GM23248 (cell line): ENCODE measurements around the gene NAT14. TPM values are rescaled to one million over a fixed set of nuclear protein-coding genes. Genes with fewer than 3 reads are reported as not detected.

Source experiments
- DNase-seq: peaks from one replicate; pipeline ENCODE4 v3.0.0-alpha.2; 2015
- H2AFZ ChIP-seq: fragments of 200-600 bp; sonication (generic); 2 replicates; pipeline ENCODE4 v1.6.1; 2016; ENCODE audit warnings: antibody characterized with exemption
- H3F3A ChIP-seq: fragments of 200-600 bp; sonication (generic); 2 replicates; pipeline ENCODE4 v1.6.1; 2016; ENCODE audit warnings: mild to moderate bottlenecking, antibody characterized with exemption, mixed run types; ENCODE audit not compliant: insufficient read depth
- H3K27ac ChIP-seq: fragments of 200-600 bp; sonication (generic); 2 replicates; pipeline ENCODE4 v1.5.1; 2016; ENCODE audit warnings: mild to moderate bottlenecking
- H3K27me3 ChIP-seq: fragments of 200-600 bp; sonication (generic); replicated peaks from 2 replicates; pipeline ENCODE4 v1.6.1; 2016; ENCODE audit warnings: mild to moderate bottlenecking; ENCODE audit not compliant: insufficient read depth
- H3K36me3 ChIP-seq: fragments of 200-600 bp; sonication (generic); 2 replicates; pipeline ENCODE4 v1.6.1; 2016; ENCODE audit warnings: low read depth, mild to moderate bottlenecking
- H3K4me1 ChIP-seq: fragments of 200-600 bp; sonication (generic); 2 replicates; pipeline ENCODE4 v1.6.1; 2016; ENCODE audit warnings: mild to moderate bottlenecking; ENCODE audit not compliant: insufficient read depth
- H3K4me2 ChIP-seq: fragments of 200-600 bp; sonication (generic); one replicate; pipeline ENCODE4 v1.6.1; 2016; ENCODE audit warnings: mild to moderate bottlenecking; ENCODE audit not compliant: unreplicated experiment
- H3K4me3 ChIP-seq: fragments of 200-600 bp; sonication (generic); 2 replicates; pipeline ENCODE4 v1.5.1; 2016; ENCODE audit warnings: mild to moderate bottlenecking
- H3K79me2 ChIP-seq: fragments of 200-600 bp; sonication (generic); 2 replicates; pipeline ENCODE4 v1.6.1; 2016; ENCODE audit warnings: mild to moderate bottlenecking; ENCODE audit not compliant: insufficient read depth
- H3K9ac ChIP-seq: fragments of 200-600 bp; sonication (generic); 2 replicates; pipeline ENCODE4 v1.6.1; 2016; ENCODE audit warnings: mild to moderate bottlenecking
- H3K9me2 ChIP-seq: fragments of 200-600 bp; sonication (generic); 2 replicates; pipeline ENCODE4 v1.6.1; 2016; ENCODE audit warnings: mixed run types, mild to moderate bottlenecking, moderate library complexity; ENCODE audit not compliant: insufficient read depth
- H3K9me3 ChIP-seq: fragments of 200-600 bp; sonication (generic); one replicate; pipeline ENCODE4 v1.6.1; 2017; ENCODE audit warnings: low read depth
- H4K20me1 ChIP-seq: fragments of 200-600 bp; sonication (generic); 2 replicates; pipeline ENCODE4 v1.6.0; 2016; ENCODE audit not compliant: insufficient read depth
- EZH2 ChIP-seq: fragments of 200-600 bp; sonication (generic); IDR thresholded peaks from 2 replicates; pipeline ENCODE4 v1.6.1; 2018; ENCODE audit warnings: antibody characterized with exemption, mild to moderate bottlenecking; ENCODE audit not compliant: insufficient read depth, poor library complexity, severe bottlenecking
- EZH2phosphoT487 ChIP-seq: fragments of 200-600 bp; sonication (generic); IDR thresholded peaks from 2 replicates; pipeline ENCODE4 v1.6.1; 2018; ENCODE audit warnings: antibody characterized with exemption, moderate library complexity, mild to moderate bottlenecking, low read depth; ENCODE audit not compliant: insufficient read depth
- WGBS, 2 experiments: methylation state at CpG; one replicate each; pipeline ENCODE4 v1.1.6; 2015 to 2017; ENCODE audit warnings: low lambda C conversion rate in 2 of 2, low coverage in 1 of 2; ENCODE audit errors: missing lambda C conversion rate in 2 of 2; 5-methylcytosine and 5-hydroxymethylcytosine counted together
- in situ Hi-C: fragments of 300-500 bp; cut with MboI; formaldehyde crosslinking; loops from 2 replicates; pipeline ENCODE4 v1.15.0; 2020
- polyA plus RNA-seq: library from polyadenylated mRNA; unstranded; fragments of >200 nt; fragmentation: Nextera tagmentation; extraction: Ambion mirVana; gene quantifications from 2 replicates; pipeline ENCODE4 v1.2.1, GENCODE V29; 2016
- total RNA-seq: library from RNA; depleted of rRNA; stranded (reverse); fragments of >200 nt; shearing (Covaris generic); gene quantifications from 2 replicates; pipeline ENCODE4 v1.2.3, GENCODE V29; 2014

NAT14 gene
- total and polyA plus RNA-seq, 2 experiments from 2014 or later: 12.0 to 13.4 TPM

DNA sequence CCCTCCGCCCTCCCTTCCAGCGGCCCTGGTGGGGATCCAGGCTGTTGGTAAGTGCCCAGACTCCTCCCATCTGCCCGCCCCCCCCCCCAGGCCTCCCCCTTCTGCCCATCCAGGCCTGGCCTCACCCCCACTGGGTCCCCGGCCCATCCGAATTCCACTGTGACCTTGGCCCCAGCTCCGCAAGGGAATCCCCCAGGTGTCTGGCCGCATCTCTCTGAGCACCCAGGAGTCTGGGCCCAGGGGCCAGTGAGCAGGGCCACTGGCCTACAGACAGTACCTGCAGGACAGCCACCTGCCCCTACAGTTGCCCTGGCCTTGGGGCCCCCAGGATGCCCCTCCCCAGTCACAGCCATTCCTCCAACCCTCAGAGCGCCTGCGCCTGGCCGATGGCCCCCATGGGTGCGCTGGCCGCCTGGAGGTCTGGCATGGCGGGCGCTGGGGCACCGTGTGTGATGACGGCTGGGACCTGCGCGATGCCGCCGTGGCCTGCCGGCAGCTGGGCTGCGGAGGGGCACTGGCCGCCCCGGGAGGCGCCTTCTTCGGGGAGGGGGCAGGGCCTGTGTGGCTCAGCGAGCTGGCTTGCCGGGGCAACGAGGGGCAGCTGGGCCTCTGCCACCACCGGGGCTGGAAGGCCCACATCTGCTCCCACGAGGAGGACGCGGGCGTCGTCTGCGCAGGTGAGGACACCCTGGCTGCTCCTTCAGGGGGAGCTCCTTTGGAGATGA is 4.2 kb downstream of the NAT14 start:
- H3K4me2 ChIP-seq: peak overlapping the region; percentile 20
- no peak overlapping the region for H3K27ac ChIP-seq
- in situ Hi-C loops: no loop called here
- H2AFZ ChIP-seq: no peak overlapping the region
- H3K27me3 ChIP-seq: no peaks in the 10 kb centered on the region
- no peaks in the 10 kb centered on the region for H4K20me1 ChIP-seq
- TF ChIP-seq EZH2phosphoT487 (no peak), EZH2 (no peak)
- H3K9me3 ChIP-seq: no peaks in the 10 kb centered on the region
- peak overlapping the region; percentile 71; the same call in 1 of the 2 replicates for H3K9ac ChIP-seq
- DNase-seq: no peak
- peaks cover 12% of the 10 kb centered on the region for H3F3A ChIP-seq
- peaks cover 33% of the 10 kb centered on the region for H3K4me1 ChIP-seq
- H3K79me2 ChIP-seq: peaks cover 6% of the 10 kb centered on the region; the same call in 1 of the 2 replicates
- H3K36me3 ChIP-seq: no peaks in the 10 kb centered on the region
- WGBS, 2 experiments: 49 to 60% methylated on average over 22 to 33 of the region's 36 CpGs
- no peaks in the 10 kb centered on the region for H3K9me2 ChIP-seq
- H3K4me3 ChIP-seq: peak overlapping the region; percentile 33

DNA sequence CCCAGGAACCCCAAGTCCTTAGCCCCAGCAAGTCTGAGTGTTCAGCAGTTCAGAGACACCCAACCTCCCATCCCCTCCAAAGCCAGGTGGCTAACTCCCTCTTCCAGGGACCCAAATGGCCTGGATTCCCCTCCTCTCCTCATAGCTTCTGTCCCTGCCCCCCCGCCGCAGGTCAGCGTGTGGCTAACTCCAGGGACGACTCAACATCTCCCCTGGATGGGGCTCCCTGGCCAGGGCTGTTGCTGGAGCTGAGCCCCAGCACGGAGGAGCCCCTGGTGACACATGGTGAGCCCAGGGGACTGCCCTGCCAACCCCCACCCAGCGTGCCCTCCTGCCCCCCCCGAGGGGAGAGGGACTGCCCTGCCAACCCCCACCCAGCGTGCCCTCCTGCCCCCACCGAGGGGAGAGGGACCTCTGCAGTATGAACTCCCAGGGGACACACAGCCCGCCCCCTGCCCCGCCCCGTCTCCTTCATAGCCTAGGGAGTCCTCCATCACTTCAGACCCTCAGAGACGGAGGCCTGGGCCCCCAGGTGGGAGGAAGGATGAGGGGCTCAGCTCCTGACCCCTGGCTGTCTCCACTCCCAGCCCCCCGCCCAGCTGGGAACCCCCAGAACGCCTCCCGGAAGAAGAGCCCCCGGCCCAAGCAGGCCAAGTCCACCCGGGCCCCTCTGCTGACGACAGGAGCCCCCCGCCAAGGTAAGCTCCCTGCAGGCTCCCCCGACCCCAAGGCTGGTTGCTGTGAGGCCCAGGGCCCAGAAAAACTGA is 4.9 kb downstream of the NAT14 start:
- H2AFZ ChIP-seq: no peak overlapping the region
- H3K9me2 ChIP-seq: no peaks in the 10 kb centered on the region
- peak overlapping the region; percentile 20 for H3K4me2 ChIP-seq
- H3K4me1 ChIP-seq: peaks cover 33% of the 10 kb centered on the region
- H3F3A ChIP-seq: peaks cover 12% of the 10 kb centered on the region
- no peaks in the 10 kb centered on the region; the same call in 1 of the 2 replicates for H3K79me2 ChIP-seq
- no peaks in the 10 kb centered on the region for H4K20me1 ChIP-seq
- H3K27ac ChIP-seq: no peak overlapping the region
- TF ChIP-seq EZH2phosphoT487 (no peak), EZH2 (no peak)
- no peaks in the 10 kb centered on the region for H3K9me3 ChIP-seq
- H3K27me3 ChIP-seq: no peaks in the 10 kb centered on the region
- H3K9ac ChIP-seq: 0 out of 2 replicates have a peak overlapping the region, but pooled peaks have one; percentile 23
- DNase-seq: peak; percentile 31
- in situ Hi-C loops: no loop called here
- H3K36me3 ChIP-seq: no peaks in the 10 kb centered on the region
- H3K4me3 ChIP-seq: peak overlapping the region; percentile 33; the same call in 1 of the 2 replicates
- WGBS, 2 experiments: 57 to 71% methylated on average over 8 to 18 of the region's 21 CpGs

DNA sequence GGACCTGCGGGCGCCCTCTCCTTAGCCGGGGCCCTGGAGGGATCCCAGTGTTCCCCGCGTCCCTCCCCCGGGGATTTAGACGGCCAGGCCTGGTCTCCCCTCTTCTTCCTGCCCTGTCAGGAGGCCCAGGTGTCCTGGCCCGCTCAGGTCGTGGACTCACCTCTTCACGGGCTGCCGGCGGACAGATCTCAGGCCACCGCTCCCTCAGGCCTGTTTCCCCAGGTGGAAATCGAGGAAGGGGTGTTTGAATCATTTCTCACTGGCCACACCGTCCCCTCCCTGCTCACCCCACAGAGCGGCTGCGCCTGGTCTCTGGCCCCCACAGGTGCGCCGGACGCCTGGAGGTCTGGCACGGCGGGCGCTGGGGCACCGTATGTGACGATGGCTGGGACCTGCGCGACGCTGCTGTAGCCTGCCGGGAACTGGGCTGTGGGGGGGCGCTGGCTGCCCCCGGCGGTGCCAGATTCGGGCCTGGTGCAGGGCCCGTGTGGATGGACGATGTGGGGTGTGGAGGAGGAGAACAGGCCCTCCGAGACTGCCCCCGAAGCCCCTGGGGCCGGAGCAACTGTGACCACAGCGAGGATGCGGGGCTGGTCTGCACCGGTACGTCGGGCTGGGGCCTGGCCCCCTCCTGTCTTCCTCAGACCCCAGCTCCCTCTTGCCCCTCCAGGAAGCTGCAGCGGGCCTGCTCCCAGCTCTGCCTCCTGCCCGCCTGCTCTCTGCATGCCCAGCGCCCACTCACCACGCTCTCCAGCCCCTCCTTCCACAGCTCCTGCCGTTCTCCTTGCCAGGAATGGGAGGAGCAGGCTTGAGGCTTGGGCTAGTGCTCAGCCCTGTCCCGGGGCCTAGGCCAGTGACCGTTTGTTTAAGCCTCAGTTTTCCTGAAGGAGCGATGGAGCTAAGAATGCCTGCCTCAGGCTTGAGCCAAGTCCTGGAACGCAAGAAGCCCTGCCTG is 5.8 kb downstream of the NAT14 start:
- 78 to 83% methylated on average over 47 to 52 of the region's 52 CpGs for WGBS, 2 experiments
- no peak overlapping the region for H3K9ac ChIP-seq
- DNase-seq: peak; percentile 40
- no peaks in the 10 kb centered on the region for H3K9me2 ChIP-seq
- no peaks in the 10 kb centered on the region for H3K9me3 ChIP-seq
- TF ChIP-seq EZH2 (no peak), EZH2phosphoT487 (no peak)
- no peaks in the 10 kb centered on the region for H3K27me3 ChIP-seq
- H3K79me2 ChIP-seq: no peaks in the 10 kb centered on the region
- no peak overlapping the region for H3K27ac ChIP-seq
- no peaks in the 10 kb centered on the region for H3K36me3 ChIP-seq
- H3K4me2 ChIP-seq: no peak overlapping the region
- H3F3A ChIP-seq: peaks cover 12% of the 10 kb centered on the region
- peaks cover 31% of the 10 kb centered on the region for H3K4me1 ChIP-seq
- H4K20me1 ChIP-seq: no peaks in the 10 kb centered on the region
- H2AFZ ChIP-seq: no peak overlapping the region
- H3K4me3 ChIP-seq: no peak overlapping the region
- in situ Hi-C loops: no loop called here
